Activated T-cell treated with anti-CD3 and anti-CD28 coated beads for 24 hours (primary cell): ENCODE data around the gene GNAS.
A peak's percentile ranks its signal among the peaks of the same experiment; 100 is the strongest.

ENCODE experiments used
- DNase-seq: peaks from one replicate; pipeline ENCODE4 v3.0.0-alpha.2; 2020; ENCODE audit warnings: low read depth

The GNAS gene

DNA sequence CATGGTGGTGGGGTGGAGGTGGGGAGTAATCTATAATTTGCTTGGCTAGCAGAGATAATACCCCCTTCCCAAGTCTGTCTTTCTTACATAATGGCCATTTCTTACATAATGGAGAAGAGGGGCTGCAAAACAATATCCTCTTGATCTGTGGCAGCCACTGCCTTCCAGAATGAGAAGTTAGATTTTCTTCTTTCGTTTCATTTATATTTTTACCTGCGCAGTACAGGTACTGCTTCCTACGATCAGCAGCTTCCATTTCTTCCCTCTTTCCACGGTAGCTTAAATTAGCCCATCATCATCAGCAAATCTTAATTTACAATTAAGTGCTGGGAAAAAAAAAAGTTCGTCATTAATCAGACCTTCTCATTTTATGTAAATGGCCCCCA lies 30.2 kb downstream of the GNAS start:
- DNase-seq, result no peak

DNA sequence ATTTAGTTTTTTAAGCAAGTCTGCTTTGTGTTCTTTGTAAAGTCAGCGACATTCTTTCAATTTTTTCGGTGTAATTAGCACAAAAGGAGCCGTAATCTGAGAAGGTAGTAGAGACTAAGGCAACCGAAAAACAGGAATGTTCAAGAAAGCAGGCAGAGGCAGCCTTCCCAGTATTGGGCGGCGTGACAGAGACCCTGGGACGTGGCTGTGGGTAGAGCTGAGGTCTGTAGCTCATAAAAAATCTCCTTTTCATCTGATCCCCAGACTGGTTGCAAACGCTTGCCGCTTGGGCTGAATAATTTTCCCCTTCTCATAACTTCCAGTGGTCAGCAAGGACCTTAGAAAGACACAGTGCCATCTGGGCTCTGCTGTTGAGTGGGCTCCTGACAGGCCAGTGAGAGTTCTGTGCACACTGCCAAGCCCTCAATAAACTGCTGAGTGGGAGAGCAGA lies 30.8 kb downstream of the GNAS start:
- DNase-seq, result no peak

DNA sequence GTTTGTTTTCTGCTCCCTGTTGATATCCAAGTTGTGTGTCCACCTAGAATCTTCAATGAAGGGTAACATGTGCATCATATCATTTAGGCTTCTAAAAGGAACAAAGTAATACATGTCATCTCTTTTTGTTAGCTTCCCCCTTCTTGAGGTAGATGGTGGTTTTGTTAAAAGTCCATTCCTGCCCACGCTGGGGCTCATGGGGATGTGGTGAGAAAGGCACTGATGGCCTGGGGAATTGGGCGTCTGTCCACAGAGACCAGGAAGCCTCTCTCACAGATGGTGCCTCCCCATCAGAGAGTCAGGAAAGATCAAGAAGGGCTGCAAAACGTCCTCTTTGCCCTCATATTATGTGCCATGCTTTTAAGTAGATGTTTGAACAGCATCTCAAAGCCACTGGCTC lies 32.5 kb downstream of the GNAS start:
- no peak for DNase-seq

DNA sequence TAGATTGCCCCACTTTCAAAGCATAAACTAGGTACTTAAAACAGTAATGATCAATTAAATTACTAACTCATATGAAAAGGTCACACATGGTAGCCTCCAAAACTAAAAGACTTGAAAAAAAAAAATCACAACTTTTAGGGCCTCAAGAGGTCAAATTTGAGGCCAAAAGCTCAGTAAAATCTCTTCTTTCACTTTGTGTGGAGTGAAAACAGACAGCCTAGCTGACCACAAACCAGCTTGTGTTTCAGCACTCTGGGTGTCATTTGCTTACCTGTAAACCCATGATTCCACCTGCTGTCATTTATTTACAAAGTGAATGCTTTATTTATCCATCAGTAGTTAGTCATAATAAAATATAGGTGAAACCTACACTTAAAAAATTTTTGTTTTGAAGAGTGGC lies 34.0 kb downstream of the GNAS start:
- no peak for DNase-seq

GRCh38 chr20:58888103-58888502 lies 35.6 kb downstream of the GNAS start:
- no peak for DNase-seq

- DNase-seq, result peak; percentile 73
These were observed 36.2 kb downstream of the GNAS start for GRCh38 chr20:58888521-58889333.

DNA sequence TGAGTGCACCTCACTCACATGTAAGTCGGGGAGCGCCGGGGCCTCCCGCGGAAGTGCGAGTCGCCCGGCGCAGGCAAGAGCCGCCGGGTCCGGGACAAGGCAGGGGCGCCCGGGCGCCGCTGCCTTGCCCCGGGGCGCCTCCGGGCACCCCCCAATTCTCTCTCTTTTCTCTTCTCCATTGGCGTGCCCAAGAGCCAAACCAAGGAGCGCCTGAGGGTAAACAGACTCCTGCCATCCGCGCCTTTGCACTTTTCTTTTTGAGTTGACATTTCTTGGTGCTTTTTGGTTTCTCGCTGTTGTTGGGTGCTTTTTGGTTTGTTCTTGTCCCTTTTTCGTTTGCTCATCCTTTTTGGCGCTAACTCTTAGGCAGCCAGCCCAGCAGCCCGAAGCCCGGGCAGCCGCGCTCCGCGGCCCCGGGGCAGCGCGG lies 36.8 kb downstream of the GNAS start:
- DNase-seq, result no peak

GRCh38 chr20:58889798-58890517 lies 37.4 kb downstream of the GNAS start:
- DNase-seq, result no peak

- peak; percentile 59 for DNase-seq
These were observed 38.1 kb downstream of the GNAS start for GRCh38 chr20:58890518-58891085.

GRCh38 chr20:58891086-58891717 lies 38.7 kb downstream of the GNAS start:
- DNase-seq, result peak; percentile 62

GRCh38 chr20:58891718-58892140 lies 39.2 kb downstream of the GNAS start:
- no peak for DNase-seq

DNA sequence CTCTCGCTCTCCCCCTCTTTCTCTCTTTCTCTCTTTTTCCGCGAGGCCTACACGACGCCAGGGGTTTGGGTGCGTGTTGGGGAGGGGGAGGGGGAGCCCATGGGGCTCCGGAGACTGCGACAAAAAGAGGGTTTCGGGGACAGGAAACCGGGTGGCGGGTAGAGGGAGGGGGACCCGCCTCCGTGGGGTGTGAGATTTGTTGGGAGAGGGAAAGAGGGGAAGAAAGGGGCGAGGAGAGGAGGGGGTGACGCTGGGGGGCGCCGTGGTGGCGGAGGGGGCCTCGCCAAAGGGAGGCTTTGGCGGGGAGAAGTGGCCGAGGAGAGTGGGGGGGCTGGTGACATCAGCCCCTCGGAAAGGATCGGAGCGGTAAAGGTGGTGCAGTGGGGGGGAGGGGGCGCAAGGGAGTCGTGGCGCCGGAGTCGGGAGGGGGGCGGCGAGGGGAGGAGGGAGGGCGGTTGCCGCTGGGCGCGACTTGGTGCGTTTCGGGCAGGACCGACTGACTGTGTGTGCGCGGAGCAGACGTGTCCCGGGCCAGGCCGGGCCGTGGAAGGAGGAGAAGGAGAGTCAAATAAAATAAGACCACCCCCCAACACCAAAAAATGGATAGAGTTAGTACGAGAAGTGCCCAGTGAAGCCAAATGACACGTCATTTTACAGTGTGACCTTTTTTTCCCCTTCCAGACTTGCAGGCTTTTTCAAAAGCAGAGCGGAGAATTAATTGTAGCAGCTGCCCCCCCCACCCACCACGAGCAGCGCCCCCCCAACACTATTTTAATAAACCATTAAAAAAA lies 39.8 kb downstream of the GNAS start:
- peak; percentile 63 for DNase-seq

GRCh38 chr20:58892932-58893224 lies 40.4 kb downstream of the GNAS start:
- DNase-seq, result no peak

DNA sequence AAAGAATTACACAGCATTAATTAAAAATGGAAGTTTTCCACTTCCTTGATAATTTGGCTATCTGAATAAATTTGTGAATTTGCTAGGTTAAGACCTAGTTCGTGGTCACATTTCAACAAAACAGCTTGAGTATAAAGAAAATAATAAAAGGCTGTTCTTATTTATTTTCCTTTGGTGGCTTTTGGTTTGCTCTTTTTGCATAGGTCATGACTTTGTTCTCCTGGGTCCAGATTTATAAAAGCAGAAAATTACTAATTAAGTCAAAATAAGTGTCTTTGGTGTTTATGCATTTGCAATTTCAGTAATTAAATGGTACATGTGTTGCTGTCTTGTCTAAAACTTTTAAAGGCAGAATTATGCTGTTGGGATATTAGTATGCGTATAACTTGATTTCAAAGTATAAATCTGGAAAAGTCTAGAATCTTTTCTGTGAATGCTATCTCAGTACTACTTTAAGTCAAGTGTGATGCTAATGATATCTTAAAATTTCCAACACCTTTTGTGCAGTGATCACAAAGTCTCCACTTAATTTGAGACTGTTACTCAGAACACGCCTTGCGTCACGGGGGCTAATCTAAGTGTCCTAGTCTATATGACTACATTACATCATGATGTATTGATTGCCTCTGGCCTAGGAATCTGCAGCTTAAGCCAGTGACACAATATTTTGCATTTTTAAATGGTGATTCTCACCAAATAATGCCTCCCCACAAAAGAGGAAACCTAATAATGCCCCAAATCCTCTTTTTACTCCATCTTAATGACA lies 41.0 kb downstream of the GNAS start:
- DNase-seq, result no peak

- no peak for DNase-seq
These were observed 42.3 kb downstream of the GNAS start for GRCh38 chr20:58894652-58895447.

DNA sequence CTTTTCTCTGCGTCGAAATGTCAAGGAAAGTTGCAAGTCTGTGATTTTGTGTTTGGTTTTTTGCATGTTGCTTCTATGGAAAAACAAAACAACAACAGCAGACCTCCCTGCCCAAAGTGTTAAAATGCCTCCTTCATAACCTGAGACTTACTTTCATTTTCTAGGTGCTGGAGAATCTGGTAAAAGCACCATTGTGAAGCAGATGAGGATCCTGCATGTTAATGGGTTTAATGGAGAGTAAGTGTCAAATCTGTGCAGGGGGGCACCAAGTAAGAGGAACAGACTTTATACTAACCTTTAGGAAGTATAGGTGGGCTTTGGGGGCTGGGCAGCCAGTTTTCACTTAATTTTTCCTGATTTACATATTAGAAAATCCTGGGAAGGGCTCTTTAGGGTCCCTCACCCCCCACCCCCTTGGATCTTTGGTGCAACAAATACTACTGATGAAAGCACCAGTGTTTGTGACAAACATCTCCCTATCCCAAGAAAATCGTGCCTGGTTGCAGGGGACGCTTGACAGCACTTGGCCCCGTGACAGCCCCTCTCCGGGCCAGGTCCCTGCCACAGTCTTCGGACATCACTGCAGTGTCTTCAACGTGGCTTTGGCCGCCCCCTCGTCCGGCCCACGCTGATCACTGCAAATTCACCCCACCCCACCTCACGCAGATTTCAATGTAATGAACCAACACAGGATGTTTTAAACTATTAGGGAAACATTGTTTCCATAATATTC lies 43.1 kb downstream of the GNAS start:
- DNase-seq, result no peak

GRCh38 chr20:58896820-58897219 lies 44.3 kb downstream of the GNAS start:
- DNase-seq, result no peak

DNA sequence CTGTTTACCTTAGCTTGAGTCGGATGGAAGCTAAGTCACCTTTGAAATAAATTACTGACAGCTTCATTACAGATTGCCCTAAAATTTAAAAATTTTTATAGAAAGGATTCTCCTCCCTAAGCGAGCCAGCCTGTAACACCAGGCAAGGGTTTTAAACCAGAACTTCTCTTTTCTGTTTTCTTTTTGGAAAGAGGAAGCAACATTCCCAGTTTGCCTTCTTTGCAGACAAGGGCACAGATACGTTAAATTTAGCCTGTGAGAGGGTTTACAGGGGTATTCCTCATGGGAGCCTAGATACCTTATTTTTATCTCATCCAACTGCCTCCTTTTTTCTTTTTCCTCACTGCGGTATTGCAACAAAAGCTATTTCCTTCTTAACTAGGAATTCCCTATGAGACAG lies 45.0 kb downstream of the GNAS start:
- no peak for DNase-seq

- no peak for DNase-seq
These were observed 46.3 kb downstream of the GNAS start for GRCh38 chr20:58898629-58899408.
